ENCODE results near the gene TSSC4. TPM values are rescaled to one million over a fixed set of nuclear protein-coding genes. Genes with fewer than 3 reads are reported as not detected.

The TSSC4 gene
- total and polyA plus RNA-seq, 2 of the 13 experiments (the other 11 are each of a cell fraction or from before 2014, with no cell fraction given), result 16.2 to 58.6 TPM

DNA sequence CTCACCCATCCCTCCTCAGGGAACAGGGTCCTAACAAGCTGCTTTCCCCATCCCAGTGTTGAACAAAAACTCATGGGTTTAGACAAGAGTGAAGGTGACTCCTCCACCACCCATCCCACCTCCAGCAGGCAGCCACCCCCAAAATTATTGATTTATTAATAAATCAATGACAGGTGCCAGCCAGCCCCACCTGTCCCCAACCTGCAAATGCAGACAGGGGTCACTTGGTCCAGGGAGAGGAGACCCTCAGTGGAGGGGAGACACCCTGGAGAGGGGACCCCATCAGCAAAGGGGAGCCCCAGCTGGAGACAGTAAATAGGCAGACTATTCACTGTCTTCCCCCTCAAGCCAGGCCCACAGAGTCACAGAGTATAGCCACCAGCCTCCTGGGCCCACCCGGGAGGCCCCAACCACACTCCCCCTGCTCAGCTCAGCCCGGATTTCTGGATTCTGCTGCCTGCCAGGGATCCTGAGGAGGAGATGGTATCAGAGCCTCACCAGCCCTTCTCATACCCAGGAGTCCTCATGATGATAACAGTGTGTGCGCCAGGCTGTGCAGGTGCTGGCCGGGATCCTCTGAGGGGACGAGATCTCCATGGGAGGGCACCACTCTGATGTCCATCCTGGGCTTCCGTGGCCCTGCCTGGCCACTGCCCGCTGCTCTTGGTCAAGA, 32.2 kb upstream of the TSSC4 start:
- no peak overlapping the region for H2AFZ ChIP-seq (ENCODE audit: low read length)
- peaks cover 12 to 57% of the 10 kb centered on the region in 2 experiments; a peak in 4 of 5 replicates for H3K27me3 ChIP-seq (ENCODE audit: control insufficient read depth in 1 of 2, insufficient read depth in 2 of 2, low read length in 2 of 2)
- H3K9me3 ChIP-seq (ENCODE audit: low read length), result no peaks in the 10 kb centered on the region
- 10% methylated on average over 2 of the region's 7 CpGs for WGBS (ENCODE audit: low lambda C conversion rate)
- no peak overlapping the region for H3K4me2 ChIP-seq (ENCODE audit: low read depth, low read length)
- no peak for TF ChIP-seq SKI (IDR thresholded peaks at IDR 0.05; ENCODE audit: partially characterized antibody)
- TF ChIP-seq ZIK1 (CRISPR knock-in tag; IDR thresholded peaks at IDR 0.05; ENCODE audit: borderline replicate concordance, low read depth), result no peak
- no peak for TF ChIP-seq ETV6 (CRISPR knock-in tag; conservative IDR thresholded peaks at IDR 0.05)
- TF ChIP-seq, protein P1, sequence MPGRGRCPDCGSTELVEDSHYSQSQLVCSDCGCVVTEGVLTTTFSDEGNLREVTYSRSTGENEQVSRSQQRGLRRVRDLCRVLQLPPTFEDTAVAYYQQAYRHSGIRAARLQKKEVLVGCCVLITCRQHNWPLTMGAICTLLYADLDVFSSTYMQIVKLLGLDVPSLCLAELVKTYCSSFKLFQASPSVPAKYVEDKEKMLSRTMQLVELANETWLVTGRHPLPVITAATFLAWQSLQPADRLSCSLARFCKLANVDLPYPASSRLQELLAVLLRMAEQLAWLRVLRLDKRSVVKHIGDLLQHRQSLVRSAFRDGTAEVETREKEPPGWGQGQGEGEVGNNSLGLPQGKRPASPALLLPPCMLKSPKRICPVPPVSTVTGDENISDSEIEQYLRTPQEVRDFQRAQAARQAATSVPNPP (CRISPR knock-in tag; IDR thresholded peaks at IDR 0.05), result no peak
- TF ChIP-seq, protein P2, sequence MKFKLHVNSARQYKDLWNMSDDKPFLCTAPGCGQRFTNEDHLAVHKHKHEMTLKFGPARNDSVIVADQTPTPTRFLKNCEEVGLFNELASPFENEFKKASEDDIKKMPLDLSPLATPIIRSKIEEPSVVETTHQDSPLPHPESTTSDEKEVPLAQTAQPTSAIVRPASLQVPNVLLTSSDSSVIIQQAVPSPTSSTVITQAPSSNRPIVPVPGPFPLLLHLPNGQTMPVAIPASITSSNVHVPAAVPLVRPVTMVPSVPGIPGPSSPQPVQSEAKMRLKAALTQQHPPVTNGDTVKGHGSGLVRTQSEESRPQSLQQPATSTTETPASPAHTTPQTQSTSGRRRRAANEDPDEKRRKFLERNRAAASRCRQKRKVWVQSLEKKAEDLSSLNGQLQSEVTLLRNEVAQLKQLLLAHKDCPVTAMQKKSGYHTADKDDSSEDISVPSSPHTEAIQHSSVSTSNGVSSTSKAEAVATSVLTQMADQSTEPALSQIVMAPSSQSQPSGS (CRISPR knock-in tag; IDR thresholded peaks at IDR 0.05), result no peak
- TF ChIP-seq CBX5 (CRISPR knock-in tag; IDR thresholded peaks at IDR 0.05; ENCODE audit: borderline replicate concordance), result no peak
- TF ChIP-seq ATF1 (CRISPR knock-in tag; IDR thresholded peaks at IDR 0.05), result no peak
- TF ChIP-seq ZFY (CRISPR knock-in tag; IDR thresholded peaks at IDR 0.05), result no peak
- no peak for TF ChIP-seq ZNF296 (CRISPR knock-in tag; conservative IDR thresholded peaks at IDR 0.05)
- TF ChIP-seq ZSCAN9 (CRISPR knock-in tag; IDR thresholded peaks at IDR 0.05; ENCODE audit: borderline replicate concordance), result no peak
- TF ChIP-seq, protein P3, sequence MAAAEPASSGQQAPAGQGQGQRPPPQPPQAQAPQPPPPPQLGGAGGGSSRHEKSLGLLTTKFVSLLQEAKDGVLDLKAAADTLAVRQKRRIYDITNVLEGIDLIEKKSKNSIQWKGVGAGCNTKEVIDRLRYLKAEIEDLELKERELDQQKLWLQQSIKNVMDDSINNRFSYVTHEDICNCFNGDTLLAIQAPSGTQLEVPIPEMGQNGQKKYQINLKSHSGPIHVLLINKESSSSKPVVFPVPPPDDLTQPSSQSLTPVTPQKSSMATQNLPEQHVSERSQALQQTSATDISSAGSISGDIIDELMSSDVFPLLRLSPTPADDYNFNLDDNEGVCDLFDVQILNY (CRISPR knock-in tag; conservative IDR thresholded peaks at IDR 0.05), result no peak
- TF ChIP-seq ZFP36L2 (CRISPR knock-in tag; IDR thresholded peaks at IDR 0.05), result no peak
- TF ChIP-seq, protein P4, sequence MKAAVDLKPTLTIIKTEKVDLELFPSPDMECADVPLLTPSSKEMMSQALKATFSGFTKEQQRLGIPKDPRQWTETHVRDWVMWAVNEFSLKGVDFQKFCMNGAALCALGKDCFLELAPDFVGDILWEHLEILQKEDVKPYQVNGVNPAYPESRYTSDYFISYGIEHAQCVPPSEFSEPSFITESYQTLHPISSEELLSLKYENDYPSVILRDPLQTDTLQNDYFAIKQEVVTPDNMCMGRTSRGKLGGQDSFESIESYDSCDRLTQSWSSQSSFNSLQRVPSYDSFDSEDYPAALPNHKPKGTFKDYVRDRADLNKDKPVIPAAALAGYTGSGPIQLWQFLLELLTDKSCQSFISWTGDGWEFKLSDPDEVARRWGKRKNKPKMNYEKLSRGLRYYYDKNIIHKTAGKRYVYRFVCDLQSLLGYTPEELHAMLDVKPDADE (CRISPR knock-in tag; IDR thresholded peaks at IDR 0.05), result no peak
- no peak for TF ChIP-seq KDM6A (CRISPR knock-in tag; IDR thresholded peaks at IDR 0.05; ENCODE audit: low read depth)
- TF ChIP-seq ZNF121 (CRISPR knock-in tag; IDR thresholded peaks at IDR 0.05), result no peak
- TF ChIP-seq KMT2B (CRISPR knock-in tag; IDR thresholded peaks at IDR 0.05), result no peak
- no peak for TF ChIP-seq ZNF205 (CRISPR knock-in tag; IDR thresholded peaks at IDR 0.05)
- no peak for TF ChIP-seq EEA1 (CRISPR knock-in tag; IDR thresholded peaks at IDR 0.05; ENCODE audit: borderline replicate concordance)
- no peaks in the 10 kb centered on the region for H3K79me2 ChIP-seq (ENCODE audit: insufficient read depth, low read length)
- ATAC-seq, result no peak
- intact Hi-C loops (cut with micrococcal nuclease; ENCODE audit: unreplicated experiment), result no loop called here
- H3K4me3 ChIP-seq (replicated peaks in 1 of 3; ENCODE audit: insufficient read depth in 1 of 3, low read depth in 2 of 3, low read length in 3 of 3), result no peak overlapping the region
- ChIA-PET CTCF (ENCODE audit: low intra/inter-chr PET ratio, low total read pairs) (no interaction called here), POLR2A (no interaction called here)
- no peak for FAIRE-seq
- in situ Hi-C loops (cut with HindIII; ENCODE audit: extremely low pct_ligation_motif_present, low pct_unique_long_range_greater_than_20kb), result no loop called here
- no TSS peak for BruUV-seq (replicated peaks)
- no peaks in the 10 kb centered on the region for H3K36me3 ChIP-seq (replicated peaks in 1 of 2; ENCODE audit: control insufficient read depth in 1 of 2, insufficient read depth in 2 of 2, low read length in 2 of 2)
- no peaks in the 10 kb centered on the region for H3K4me1 ChIP-seq (ENCODE audit: insufficient read depth, low read length)
- no peaks in the 10 kb centered on the region for H4K20me1 ChIP-seq (ENCODE audit: insufficient read depth, low read length)
- no peak for DNase-seq (ENCODE audit: low spot score)
- no peak overlapping the region for H3K9ac ChIP-seq (ENCODE audit: insufficient read depth, low read depth, low read length)
- no peak overlapping the region for H3K27ac ChIP-seq (ENCODE audit: extremely low read length, insufficient read depth, low read length)

Data from HepG2 (cell line).